ENCODE data around the gene HARBI1. TPM values are rescaled to one million over a fixed set of nuclear protein-coding genes. Genes with fewer than 3 reads are reported as not detected.

Gene HARBI1
- total and polyA plus RNA-seq, 10 of the 15 experiments (the other 5 are each of a cell fraction or from before 2014, with no cell fraction given) = 3.6 to 8.4 (median 5.2) TPM

DNA sequence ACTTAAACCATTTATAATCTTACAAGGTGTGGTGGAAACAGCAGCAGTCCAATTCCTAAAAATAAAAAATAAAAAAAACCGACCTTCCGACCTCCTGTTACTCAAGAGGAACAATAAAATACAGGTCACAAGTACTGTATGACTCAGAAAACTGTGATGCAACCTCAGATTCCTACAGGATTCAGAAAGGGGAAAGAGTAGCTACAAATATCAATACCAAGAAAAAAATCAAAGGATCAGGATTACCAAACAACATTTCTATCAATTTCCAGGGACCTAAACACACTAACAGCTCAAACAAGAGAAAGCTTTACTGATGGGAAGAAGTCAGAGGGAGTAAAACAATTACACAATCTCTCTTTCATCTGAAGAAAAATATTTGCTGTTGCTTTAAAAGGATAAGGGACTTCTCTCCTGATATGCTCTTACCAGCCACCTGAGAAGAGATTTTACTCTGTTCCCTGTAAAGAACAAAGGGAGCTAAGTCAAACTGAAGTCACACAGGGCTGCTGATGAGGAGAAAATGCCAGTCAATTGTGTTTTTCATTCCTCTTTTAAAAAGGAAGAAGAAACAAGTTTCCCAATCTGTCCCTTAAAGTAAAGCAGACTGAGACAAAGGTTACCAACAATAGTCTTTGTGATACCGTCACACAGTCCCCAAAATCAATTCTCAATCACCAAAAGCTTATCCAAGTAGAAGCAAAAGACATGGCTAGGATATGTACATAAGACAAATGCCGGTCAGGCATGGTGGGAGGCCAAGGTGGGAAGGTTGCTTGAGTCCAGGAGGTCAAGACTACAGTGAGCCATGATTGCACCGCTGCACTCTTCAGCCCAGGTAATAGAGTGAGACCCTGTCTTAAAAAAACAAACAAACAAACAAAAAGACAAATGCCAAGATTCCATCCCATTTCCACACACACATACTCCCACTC lies 62.5 kb downstream of the HARBI1 start:
- DNase-seq (ENCODE audit: low read depth, low spot score) (no peak), ATAC-seq (peak; percentile 21), FAIRE-seq (no peak)
- in situ Hi-C loops (cut with MboI) = no loop called here
- Histone ChIP-seq H3K27me3 (replicated peaks in 1 of 2; ENCODE audit: control insufficient read depth in 2 of 2, insufficient read depth in 2 of 2, low read length in 1 of 2) (no peaks in the 10 kb centered on the region), H3K36me3 (ENCODE audit: control insufficient read depth in 2 of 2, insufficient read depth in 2 of 2, low read length in 1 of 2) (no peaks in the 10 kb centered on the region), H3K4me1 (ENCODE audit: control insufficient read depth, insufficient read depth, low read length) (peaks cover 23% of the 10 kb centered on the region), H3K4me3 (no peak overlapping the region), H3K27ac (ENCODE audit: control insufficient read depth, insufficient read depth) (peak overlapping the region; percentile 52), H2AFZ (ENCODE audit: control insufficient read depth, low read depth, low read length) (no peak overlapping the region), H3K9me3 (replicated peaks; ENCODE audit: control insufficient read depth, insufficient read depth, low read length) (no peaks in the 10 kb centered on the region), H3K79me2 (ENCODE audit: control insufficient read depth, insufficient read depth, low read length) (peaks cover 45% of the 10 kb centered on the region), H3K4me2 (ENCODE audit: control insufficient read depth, insufficient read depth) (0 out of 2 replicates have a peak overlapping the region, but pooled peaks have one; percentile 23), H4K20me1 (ENCODE audit: control insufficient read depth, insufficient read depth) (no peaks in the 10 kb centered on the region), H3K9ac (ENCODE audit: control insufficient read depth, insufficient read depth, low read length) (peak overlapping the region; percentile 8; the same call in 1 of the 2 replicates)
- POLR2A ChIA-PET = interaction anchor here (0.5 to 1.5 kb wide), 5 partner anchors 40 to 94 kb away, joined by 3 to 6 read pairs (median 3); partner anchors contain the start of genes AMBRA1, ATG13 and HARBI1
- RAD21 ChIA-PET (ENCODE audit: unreplicated experiment) = interaction anchor here (0.9 to 3.9 kb wide), 8 partner anchors 16 to 109 kb away, joined by 3 to 18 read pairs (median 4); partner anchors contain the start of genes AMBRA1, ATG13 and HARBI1
- SMC1A ChIA-PET (ENCODE audit: uncharacterized antibody, unreplicated experiment) = interaction anchor here (1.0 to 3.3 kb wide), 15 partner anchors 9 to 119 kb away, joined by 3 to 13 read pairs (median 4); partner anchors contain the start of gene AMBRA1
- BruUV-seq (replicated peaks) = TSS peak; percentile 56
- 95% methylated on average over 5 of the region's 5 CpGs for WGBS (ENCODE audit: insufficient coverage, insufficient replicate concordance, low lambda C conversion rate, missing lambda C conversion rate)
- CTCF ChIA-PET = interaction anchor here (0.6 to 4.3 kb wide), 14 partner anchors 12 to 552 kb away, joined by 3 to 16 read pairs (median 4); partner anchors contain the start of genes ATG13 and HARBI1
- intact Hi-C loops (cut with micrococcal nuclease; ENCODE audit: unreplicated experiment) = loop anchor here (2.0 kb wide), 2 partner anchors 38 to 62 kb away; partner anchors contain the start of genes ATG13 and HARBI1
- TF ChIP-seq, protein P1, sequence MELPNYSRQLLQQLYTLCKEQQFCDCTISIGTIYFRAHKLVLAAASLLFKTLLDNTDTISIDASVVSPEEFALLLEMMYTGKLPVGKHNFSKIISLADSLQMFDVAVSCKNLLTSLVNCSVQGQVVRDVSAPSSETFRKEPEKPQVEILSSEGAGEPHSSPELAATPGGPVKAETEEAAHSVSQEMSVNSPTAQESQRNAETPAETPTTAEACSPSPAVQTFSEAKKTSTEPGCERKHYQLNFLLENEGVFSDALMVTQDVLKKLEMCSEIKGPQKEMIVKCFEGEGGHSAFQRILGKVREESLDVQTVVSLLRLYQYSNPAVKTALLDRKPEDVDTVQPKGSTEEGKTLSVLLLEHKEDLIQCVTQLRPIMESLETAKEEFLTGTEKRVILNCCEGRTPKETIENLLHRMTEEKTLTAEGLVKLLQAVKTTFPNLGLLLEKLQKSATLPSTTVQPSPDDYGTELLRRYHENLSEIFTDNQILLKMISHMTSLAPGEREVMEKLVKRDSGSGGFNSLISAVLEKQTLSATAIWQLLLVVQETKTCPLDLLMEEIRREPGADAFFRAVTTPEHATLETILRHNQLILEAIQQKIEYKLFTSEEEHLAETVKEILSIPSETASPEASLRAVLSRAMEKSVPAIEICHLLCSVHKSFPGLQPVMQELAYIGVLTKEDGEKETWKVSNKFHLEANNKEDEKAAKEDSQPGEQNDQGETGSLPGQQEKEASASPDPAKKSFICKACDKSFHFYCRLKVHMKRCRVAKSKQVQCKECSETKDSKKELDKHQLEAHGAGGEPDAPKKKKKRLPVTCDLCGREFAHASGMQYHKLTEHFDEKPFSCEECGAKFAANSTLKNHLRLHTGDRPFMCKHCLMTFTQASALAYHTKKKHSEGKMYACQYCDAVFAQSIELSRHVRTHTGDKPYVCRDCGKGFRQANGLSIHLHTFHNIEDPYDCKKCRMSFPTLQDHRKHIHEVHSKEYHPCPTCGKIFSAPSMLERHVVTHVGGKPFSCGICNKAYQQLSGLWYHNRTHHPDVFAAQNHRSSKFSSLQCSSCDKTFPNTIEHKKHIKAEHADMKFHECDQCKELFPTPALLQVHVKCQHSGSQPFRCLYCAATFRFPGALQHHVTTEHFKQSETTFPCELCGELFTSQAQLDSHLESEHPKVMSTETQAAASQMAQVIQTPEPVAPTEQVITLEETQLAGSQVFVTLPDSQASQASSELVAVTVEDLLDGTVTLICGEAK (IDR thresholded peaks at IDR 0.05; ENCODE audit: borderline replicate concordance) = peak; percentile 62; the same call in 1 of the 2 replicates
- TF ChIP-seq, protein P2, sequence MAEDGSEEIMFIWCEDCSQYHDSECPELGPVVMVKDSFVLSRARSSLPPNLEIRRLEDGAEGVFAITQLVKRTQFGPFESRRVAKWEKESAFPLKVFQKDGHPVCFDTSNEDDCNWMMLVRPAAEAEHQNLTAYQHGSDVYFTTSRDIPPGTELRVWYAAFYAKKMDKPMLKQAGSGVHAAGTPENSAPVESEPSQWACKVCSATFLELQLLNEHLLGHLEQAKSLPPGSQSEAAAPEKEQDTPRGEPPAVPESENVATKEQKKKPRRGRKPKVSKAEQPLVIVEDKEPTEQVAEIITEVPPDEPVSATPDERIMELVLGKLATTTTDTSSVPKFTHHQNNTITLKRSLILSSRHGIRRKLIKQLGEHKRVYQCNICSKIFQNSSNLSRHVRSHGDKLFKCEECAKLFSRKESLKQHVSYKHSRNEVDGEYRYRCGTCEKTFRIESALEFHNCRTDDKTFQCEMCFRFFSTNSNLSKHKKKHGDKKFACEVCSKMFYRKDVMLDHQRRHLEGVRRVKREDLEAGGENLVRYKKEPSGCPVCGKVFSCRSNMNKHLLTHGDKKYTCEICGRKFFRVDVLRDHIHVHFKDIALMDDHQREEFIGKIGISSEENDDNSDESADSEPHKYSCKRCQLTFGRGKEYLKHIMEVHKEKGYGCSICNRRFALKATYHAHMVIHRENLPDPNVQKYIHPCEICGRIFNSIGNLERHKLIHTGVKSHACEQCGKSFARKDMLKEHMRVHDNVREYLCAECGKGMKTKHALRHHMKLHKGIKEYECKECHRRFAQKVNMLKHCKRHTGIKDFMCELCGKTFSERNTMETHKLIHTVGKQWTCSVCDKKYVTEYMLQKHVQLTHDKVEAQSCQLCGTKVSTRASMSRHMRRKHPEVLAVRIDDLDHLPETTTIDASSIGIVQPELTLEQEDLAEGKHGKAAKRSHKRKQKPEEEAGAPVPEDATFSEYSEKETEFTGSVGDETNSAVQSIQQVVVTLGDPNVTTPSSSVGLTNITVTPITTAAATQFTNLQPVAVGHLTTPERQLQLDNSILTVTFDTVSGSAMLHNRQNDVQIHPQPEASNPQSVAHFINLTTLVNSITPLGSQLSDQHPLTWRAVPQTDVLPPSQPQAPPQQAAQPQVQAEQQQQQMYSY (CRISPR knock-in tag; IDR thresholded peaks at IDR 0.05) = no peak
- no peak for TF ChIP-seq STAT3 (IDR thresholded peaks at IDR 0.05; ENCODE audit: low read depth, low read length)
- TF ChIP-seq, protein P3, sequence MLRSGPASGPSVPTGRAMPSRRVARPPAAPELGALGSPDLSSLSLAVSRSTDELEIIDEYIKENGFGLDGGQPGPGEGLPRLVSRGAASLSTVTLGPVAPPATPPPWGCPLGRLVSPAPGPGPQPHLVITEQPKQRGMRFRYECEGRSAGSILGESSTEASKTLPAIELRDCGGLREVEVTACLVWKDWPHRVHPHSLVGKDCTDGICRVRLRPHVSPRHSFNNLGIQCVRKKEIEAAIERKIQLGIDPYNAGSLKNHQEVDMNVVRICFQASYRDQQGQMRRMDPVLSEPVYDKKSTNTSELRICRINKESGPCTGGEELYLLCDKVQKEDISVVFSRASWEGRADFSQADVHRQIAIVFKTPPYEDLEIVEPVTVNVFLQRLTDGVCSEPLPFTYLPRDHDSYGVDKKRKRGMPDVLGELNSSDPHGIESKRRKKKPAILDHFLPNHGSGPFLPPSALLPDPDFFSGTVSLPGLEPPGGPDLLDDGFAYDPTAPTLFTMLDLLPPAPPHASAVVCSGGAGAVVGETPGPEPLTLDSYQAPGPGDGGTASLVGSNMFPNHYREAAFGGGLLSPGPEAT (IDR thresholded peaks at IDR 0.05; ENCODE audit: low read depth) = 0 out of 2 replicates have a peak, but pooled peaks have one; percentile 24
- TF ChIP-seq IKZF2 (IDR thresholded peaks at IDR 0.05) = peak; percentile 61 to 69
- no peak for TF ChIP-seq BACH1 (IDR thresholded peaks at IDR 0.05; ENCODE audit: borderline replicate concordance)
- TF ChIP-seq NFXL1 (IDR thresholded peaks at IDR 0.05; ENCODE audit: borderline replicate concordance) = no peak
- no peak for TF ChIP-seq SPI1 (IDR thresholded peaks at IDR 0.05; ENCODE audit: borderline replicate concordance, insufficient read depth, low read depth, low read length)
- TF ChIP-seq CREB1 (IDR thresholded peaks at IDR 0.05; ENCODE audit: low read depth) = no peak
- TF ChIP-seq NR2F1 (conservative IDR thresholded peaks at IDR 0.05) = 0 out of 2 replicates have a peak, but pooled peaks have one; percentile 59
- no peak for TF ChIP-seq RELA (IDR thresholded peaks at IDR 0.05; ENCODE audit: borderline replicate concordance, partially characterized antibody)
